Endothelial cell of umbilical vein (primary cell): ENCODE measurements around the gene BTN2A1.

Experiments
- POLR2A ChIP-seq: IDR thresholded peaks from 2 replicates; pipeline ENCODE4 v1.6.1; 2012; ENCODE audit warnings: low read depth, mild to moderate bottlenecking, control low read depth, low read length
- POLR2AphosphoS5 ChIP-seq: IDR thresholded peaks from 2 replicates; pipeline ENCODE4 v1.6.1; 2012; ENCODE audit warnings: low read depth, mild to moderate bottlenecking, control low read depth, low read length, moderate library complexity; ENCODE audit not compliant: insufficient read depth

DNA sequence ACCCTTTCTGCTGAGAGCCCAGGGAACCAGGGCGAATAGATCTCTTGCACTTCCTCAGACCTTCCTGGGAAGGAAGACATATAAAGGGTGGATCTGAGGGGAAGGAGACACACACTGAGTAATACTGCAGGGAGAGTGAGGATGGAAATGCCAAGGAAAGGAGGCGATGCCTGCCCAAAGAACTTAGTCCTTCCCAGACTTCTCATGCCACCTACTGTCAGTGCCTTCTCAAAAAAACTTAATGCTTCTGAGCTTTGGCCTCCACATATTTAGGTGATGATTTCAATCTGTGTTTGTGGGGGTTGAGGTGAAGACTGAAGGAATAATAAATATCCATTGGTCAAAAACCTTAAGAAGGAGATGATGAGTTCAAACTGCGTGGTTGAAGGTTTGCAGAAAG, 46.0 kb upstream of the BTN2A1 start:
- TF ChIP-seq POLR2A: no peak
- no peak for TF ChIP-seq POLR2AphosphoS5
